ENCODE data around the gene PARP2. TPM values are rescaled to one million over a fixed set of nuclear protein-coding genes. Genes with fewer than 3 reads are reported as not detected.

PARP2 gene
- total RNA-seq, 2 experiments from 2014 or later, result 28.6 to 32.5 TPM

Other genes starting within 250 kb of the PARP2 start
- not detected for gene OR4K17, start 232.9 kb upstream of the PARP2 start, total RNA-seq
- not detected for gene OR4N5, start 204.8 kb upstream of the PARP2 start, total RNA-seq
- gene OR11G2, start 152.7 kb upstream of the PARP2 start, total RNA-seq, result not detected
- not detected for gene OR11H6, start 119.9 kb upstream of the PARP2 start, total RNA-seq
- not detected for gene OR11H7, start 114.7 kb upstream of the PARP2 start, total RNA-seq
- gene OR11H4, start 104.3 kb upstream of the PARP2 start, total RNA-seq, result not detected
- 10 to 100 TPM; 22.7 to 23.5 TPM for gene TTC5, start 37.7 kb upstream of the PARP2 start, total RNA-seq
- gene CCNB1IP1, start 10.4 kb upstream of the PARP2 start, total RNA-seq, result 10 to 100 TPM; 30.8 to 32.1 TPM
- 10 to 100 TPM; 38.1 to 42.9 TPM for gene TEP1, start 69.9 kb downstream of the PARP2 start, total RNA-seq
- under 1 TPM; 0.15 to 0.17 TPM for gene KLHL33, start 92.5 kb downstream of the PARP2 start, total RNA-seq
- gene OSGEP, start 111.2 kb downstream of the PARP2 start, total RNA-seq, result 10 to 100 TPM; 58.5 to 59.8 TPM
- 100 to 1,000 TPM; 131 to 144 TPM for gene APEX1, start 111.6 kb downstream of the PARP2 start, total RNA-seq
- gene PIP4P1, start 117.8 kb downstream of the PARP2 start, total RNA-seq, result 10 to 100 TPM; 33.9 to 40.8 TPM
- 100 to 1,000 TPM; 178 to 183 TPM for gene PNP, start 125.8 kb downstream of the PARP2 start, total RNA-seq
- gene RNASE10, start 161.9 kb downstream of the PARP2 start, total RNA-seq, result under 1 TPM; 0.23 to 0.40 TPM
- gene RNASE9, start 217.4 kb downstream of the PARP2 start, total RNA-seq, result not detected
- gene RNASE11, start 244.4 kb downstream of the PARP2 start, total RNA-seq, result not detected
- gene RNASE12, start 247.7 kb downstream of the PARP2 start, total RNA-seq, result not detected